GM19351 (cell line): Measurements from ENCODE around the gene ULK4.

Experiments used
- ATAC-seq: cut with Tn5 transposase; IDR thresholded peaks from one replicate; pipeline ENCODE4 v1.9.1; 2021; ENCODE audit warnings: mild to moderate bottlenecking, moderate library complexity; ENCODE audit not compliant: unreplicated experiment

ULK4 gene

DNA sequence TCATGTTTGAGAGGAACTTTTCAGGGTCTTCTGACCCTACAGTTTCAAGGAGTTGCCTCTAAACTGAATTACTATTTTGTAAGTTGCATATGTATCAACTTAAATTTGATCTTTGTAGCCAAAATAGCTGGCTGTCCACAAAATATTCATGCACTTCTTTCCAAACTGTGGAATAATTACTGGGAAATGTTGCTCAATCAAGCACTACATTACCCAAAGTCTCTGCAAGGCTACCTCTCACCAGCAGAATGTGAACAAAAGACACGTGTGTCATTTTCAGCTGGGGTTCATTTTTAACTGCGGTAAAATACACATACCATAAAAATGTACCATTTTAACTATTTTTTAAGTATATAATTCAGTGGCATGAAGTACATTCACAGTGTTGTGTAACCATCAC lies 442.2 kb downstream of the ULK4 start:
- ATAC-seq = no peak

DNA sequence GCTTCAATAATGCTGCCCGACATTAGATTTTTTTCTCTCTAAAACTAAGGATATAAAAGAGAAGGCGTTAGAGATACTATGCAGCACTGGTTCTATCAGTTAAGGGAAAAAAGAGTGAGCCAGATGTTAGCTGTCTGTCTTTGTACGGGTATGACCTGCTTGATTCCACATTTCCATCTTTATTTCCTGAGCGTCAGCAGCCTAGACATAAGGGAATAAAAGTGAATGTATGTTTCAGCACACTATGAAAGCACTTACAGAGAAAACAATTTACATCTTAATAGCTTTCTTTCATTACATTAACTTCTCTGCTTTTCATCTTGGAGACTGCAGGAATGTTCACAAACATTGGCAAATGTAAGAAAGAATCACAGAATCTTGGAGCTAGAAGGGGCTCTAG lies 443.3 kb downstream of the ULK4 start:
- no peak for ATAC-seq

- no peak for ATAC-seq
Observed at GRCh38 chr3:41508063-41508696, 453.7 kb downstream of the ULK4 start.

DNA sequence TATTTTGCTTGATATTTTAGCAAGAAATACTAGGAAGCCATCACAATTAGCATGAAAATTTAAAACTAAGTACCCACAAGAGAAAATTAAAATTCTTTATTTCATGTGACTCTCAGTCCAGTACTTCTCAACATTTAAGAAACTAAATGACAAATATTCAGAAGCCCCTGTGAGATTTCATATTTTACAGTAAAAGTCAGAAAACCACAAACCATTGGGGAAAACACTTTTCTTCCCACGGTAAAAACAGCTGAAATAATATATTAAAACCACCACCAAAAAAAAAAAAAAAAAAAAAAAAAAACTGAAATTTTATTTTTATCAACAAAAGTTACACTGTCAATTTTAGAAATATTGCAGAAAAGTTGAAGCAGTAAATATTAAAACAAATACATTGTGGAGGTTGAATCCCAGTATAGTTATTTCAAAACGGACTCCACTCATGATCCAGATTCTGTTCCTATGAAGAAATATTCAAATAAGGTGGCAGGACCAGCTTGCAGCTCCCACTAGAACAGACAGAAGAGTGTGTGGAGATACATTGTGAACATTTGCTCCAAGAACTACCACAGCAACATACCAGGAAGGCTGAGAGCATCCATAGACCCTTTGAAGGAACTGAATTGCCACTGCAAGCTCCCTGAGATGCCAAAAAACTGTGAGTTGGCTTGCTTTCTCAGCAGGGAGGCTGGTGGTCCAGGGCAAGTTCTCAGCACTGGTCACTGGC lies 454.4 kb downstream of the ULK4 start:
- no peak for ATAC-seq

- ATAC-seq = peak; percentile 64
Observed at GRCh38 chr3:41503998-41504623, 457.8 kb downstream of the ULK4 start.

DNA sequence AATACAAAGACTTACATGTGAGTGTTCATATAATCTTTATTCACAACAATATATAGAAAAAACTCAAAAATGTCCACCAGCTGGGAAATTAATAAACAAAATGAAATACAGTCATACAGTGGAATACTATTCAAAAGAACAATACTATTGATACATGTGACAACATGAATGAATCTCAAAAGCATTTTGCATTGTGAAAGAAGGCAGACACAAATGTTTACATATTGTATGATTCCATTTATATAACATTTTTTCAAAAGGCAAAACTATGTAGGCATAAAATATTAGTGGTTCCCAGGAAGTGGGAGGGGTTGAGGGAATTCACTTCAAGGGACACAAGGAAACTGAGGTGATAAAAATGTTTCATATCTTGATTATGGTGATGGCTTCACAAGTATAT lies 459.4 kb downstream of the ULK4 start:
- ATAC-seq = no peak

- ATAC-seq = no peak
Observed at GRCh38 chr3:41502023-41502422, 459.9 kb downstream of the ULK4 start.

DNA sequence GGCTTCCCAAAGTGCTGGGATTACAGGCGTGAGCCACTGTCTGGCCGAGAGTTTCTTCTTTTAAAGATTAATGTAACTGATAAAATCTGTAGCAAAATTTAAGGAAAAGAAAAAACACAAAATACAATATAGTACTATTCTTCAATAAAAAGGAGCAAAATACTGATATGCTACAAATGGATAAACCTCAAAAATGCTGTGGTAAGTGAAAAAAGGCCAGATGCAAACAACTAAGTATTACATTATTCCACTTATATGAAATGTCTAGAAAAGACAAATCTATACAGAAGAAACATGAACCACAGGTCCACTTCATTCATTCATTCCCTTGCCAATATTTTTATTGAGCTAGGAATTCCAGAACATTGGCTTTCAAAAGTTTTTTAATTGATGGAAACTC lies 463.1 kb downstream of the ULK4 start:
- ATAC-seq = no peak

DNA sequence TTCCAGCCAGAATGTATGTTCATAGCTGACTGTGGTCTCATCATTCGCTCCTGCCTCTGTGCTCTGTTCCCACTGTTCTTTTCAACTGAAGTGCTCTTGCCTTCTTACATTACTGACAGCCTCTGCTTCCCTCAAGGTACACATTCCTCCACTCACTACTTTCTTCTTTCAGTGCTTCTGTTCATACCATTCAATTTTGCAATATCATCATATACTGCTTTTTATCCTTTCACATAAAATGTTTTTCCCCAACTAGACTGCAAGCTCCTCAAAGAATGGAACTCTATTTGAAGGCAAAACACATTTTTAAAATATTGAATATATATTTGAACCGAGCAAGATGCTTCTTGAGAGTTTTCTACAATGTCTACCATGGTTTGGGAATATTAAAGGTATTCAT lies 471.5 kb downstream of the ULK4 start:
- no peak for ATAC-seq

DNA sequence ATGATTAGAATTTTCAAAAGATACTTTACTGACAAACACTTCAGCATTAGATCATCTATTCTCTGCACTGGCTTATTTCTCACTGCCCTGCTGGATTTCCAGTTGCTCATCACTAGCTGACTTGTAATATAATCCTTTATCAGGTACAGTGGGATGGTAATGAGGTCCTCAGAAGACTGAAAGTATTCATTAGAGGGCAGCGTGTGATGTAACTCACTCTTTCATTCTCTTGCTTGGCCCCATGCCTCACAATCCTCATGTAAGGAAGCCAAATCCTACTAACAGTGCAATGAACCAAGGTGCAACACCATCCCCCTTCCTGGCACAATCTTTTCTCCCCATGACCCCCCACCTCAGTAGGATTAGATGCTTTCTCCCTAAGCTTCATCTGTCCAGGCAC lies 472.7 kb downstream of the ULK4 start:
- no peak for ATAC-seq

DNA sequence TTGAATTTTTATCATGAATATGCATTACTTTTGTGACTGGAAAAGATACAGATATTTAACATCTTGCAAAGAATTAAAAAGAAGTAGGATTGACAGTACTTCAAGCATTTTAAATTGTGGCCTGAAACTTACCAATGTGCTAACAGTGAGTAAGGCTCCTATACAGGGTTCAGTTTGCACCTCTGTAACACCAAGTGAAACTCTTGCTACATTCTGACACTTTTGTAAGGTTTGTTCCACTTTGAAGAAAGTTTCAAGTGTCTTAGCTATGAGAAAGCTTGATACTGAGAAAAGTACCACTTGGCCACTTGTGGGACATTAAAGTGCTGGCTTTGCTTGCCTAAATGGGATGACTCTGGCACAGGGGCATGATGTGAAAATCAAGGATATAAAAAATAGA lies 473.4 kb downstream of the ULK4 start:
- ATAC-seq = peak; percentile 64

GRCh38 chr3:41485484-41485883 lies 476.4 kb downstream of the ULK4 start:
- no peak for ATAC-seq

- no peak for ATAC-seq
Observed at GRCh38 chr3:41482134-41482533, 479.8 kb downstream of the ULK4 start.

GRCh38 chr3:41478278-41478677 lies 483.6 kb downstream of the ULK4 start:
- ATAC-seq = no peak

GRCh38 chr3:41477399-41478014 lies 484.4 kb downstream of the ULK4 start:
- ATAC-seq = no peak

DNA sequence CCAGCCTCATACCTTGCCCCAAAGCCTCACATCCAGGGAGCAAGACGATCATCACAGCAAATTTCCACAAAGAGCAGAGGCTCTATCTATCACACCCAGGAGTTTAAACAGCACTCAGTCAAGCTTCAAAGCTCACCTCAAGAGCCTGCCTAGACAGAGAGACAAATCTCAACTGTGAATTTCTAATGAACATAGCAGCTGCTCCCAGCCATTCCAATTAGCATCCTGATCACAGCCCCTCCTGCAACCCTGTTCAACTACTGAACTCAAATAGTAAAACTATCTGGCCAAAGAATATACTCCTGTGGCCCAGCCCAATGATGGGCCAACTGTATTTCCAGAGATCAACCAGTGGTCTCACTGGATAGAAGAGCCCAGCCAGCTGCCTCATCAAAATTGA lies 492.8 kb downstream of the ULK4 start:
- ATAC-seq = no peak

DNA sequence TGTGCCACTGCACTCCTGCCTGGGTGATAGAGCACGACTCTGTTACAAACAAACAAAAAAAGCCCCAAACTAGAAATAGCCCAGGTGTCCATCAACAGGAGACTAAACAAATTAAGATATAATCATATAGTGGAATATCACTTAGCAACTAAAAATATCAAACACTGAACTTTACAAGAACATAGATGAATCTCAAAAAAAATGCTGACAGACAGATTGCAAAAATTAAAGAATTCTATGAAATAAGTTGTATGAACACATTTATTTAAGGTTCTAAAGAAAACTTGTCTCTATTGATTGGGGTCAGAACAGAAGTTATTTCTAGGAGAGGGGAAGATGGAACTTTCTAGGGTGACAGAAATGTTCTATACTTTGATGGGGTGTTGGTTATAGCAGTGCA lies 494.4 kb downstream of the ULK4 start:
- no peak for ATAC-seq

DNA sequence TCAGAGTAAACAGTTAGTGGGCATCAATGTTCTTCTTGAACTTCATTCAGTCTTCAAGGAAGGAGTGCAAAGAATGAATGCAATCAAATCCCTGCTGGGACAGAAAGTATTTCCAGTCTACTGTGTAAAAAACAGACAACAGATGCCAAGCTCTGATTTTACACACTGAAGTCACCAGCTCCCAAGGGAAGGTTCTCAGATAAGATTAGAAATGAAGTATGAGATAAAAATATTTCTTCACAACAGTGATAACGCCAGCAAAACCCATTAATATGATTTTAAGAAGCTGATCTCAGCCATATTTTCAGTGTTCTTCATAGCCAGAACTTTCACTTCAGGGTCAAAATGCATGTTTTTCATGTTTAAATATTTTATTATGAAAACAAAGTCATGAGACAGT lies 497.0 kb downstream of the ULK4 start:
- no peak for ATAC-seq

- no peak for ATAC-seq
Observed at GRCh38 chr3:41464401-41464800, 497.5 kb downstream of the ULK4 start.

GRCh38 chr3:41462103-41462691 lies 499.7 kb downstream of the ULK4 start:
- ATAC-seq = no peak

- ATAC-seq = no peak
Observed at GRCh38 chr3:41460736-41461135, 501.2 kb downstream of the ULK4 start.

DNA sequence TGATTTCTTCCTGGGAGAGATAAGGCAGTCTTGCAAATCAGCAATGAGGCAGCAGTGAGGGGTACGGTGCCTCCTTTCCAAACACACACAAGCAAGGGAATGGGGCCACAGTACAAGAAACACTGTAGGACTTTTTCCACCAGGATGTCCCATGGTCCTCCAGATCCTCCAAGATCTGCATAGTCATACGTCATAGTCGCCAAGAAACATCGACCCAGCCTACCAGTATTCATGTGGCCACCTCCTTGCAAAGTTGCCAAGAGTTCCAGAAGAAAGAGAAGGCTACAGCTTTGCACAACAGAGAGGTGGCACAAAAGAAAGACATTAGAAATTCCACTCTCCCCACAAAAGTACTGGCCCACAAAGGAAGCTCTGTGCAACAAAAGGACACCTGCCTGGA lies 504.7 kb downstream of the ULK4 start:
- no peak for ATAC-seq
